Heart right ventricle (tissue), 16 donors: ENCODE measurements around the gene RPL18A. TPM values are rescaled to one million over a fixed set of nuclear protein-coding genes. Genes with fewer than 3 reads are reported as not detected.

Experiments used
- ATAC-seq, 8 donors: fragments of 200-7000 bp; cut with Tn5 transposase; one replicate each; pipeline ENCODE4 v1.9.1; 2020; ENCODE audit warnings: mild to moderate bottlenecking in 8 of 8, moderate library complexity in 8 of 8, moderate number of reproducible peaks in 1 of 8
- DNase-seq, 2 donors: peaks; one replicate each; pipeline ENCODE4 v3.0.0-alpha.2; 2020
- H3K27ac ChIP-seq, 10 donors: fragments of 200-600 bp; sonication (generic) in 2 of 10; one replicate each; pipeline versions ENCODE4 v1.5.0 to v1.8.0; 2020 to 2022; ENCODE audit warnings: mild to moderate bottlenecking in 3 of 10
- H3K27me3 ChIP-seq, 7 donors: fragments of 200-600 bp; one replicate each; pipeline ENCODE4 v1.8.0; 2021 to 2022; ENCODE audit warnings: mild to moderate bottlenecking in 2 of 7
- H3K36me3 ChIP-seq, 9 donors: fragments of 200-600 bp; sonication (generic) in 1 of 9; one replicate each; pipeline versions ENCODE4 v1.5.0 to v1.8.0; 2020 to 2022; ENCODE audit warnings: mild to moderate bottlenecking in 2 of 9
- H3K4me1 ChIP-seq, 9 donors: fragments of 200-600 bp; sonication (generic) in 1 of 9; one replicate each; pipeline versions ENCODE4 v1.5.0 to v1.8.0; 2020 to 2022; ENCODE audit warnings: mild to moderate bottlenecking in 4 of 9
- H3K4me3 ChIP-seq, 10 donors: fragments of 200-600 bp; sonication (generic) in 2 of 10; one replicate each; pipeline versions ENCODE4 v1.5.0 to v1.8.0; 2020 to 2022; ENCODE audit warnings: mild to moderate bottlenecking in 7 of 10, moderate library complexity in 2 of 10
- H3K9me3 ChIP-seq, 11 donors: fragments of 200-600 bp in 10 of 11; sonication (generic) in 2 of 11; one replicate each; pipeline versions ENCODE4 v1.5.0 to v1.8.0; 2013 to 2022; ENCODE audit warnings: mild to moderate bottlenecking in 2 of 11, control low read depth in 1 of 11, moderate library complexity in 1 of 11
- WGBS, 2 donors: extraction: QIAGEN DNeasy Blood & Tissue Kit; methylation state at CpG; one replicate each; pipeline ENCODE4 v1.1.7; 2013; ENCODE audit warnings: inconsistent platforms in 1 of 2; 5-methylcytosine and 5-hydroxymethylcytosine counted together
- intact Hi-C, 10 donors: fragments of 100-400 bp; cut with DNase I; formaldehyde crosslinking; loops; one replicate each; pipeline versions ENCODE4 v1.11.1 to v1.14.2; 2022
- polyA plus RNA-seq, 2 donors: library from polyadenylated mRNA; stranded (reverse); fragments of 200-250 nt; gene quantifications; one replicate each; pipeline ENCODE4 v1.2.3, GENCODE V29; 2013
- total RNA-seq, 10 donors: library from RNA; stranded (reverse); fragmentation: NEBNext Ultra II Directional in 3 of 10; extraction: Animal tissue kit (Norgen Biotek cat#: 25700) in 3 of 10; gene quantifications; one replicate each; pipeline versions ENCODE4 v1.2.1 to v1.2.4, GENCODE V29; 2021 to 2023
- TF ChIP-seq, protein P1 (sequence below), 9 donors: fragments of 200-600 bp; sonication (generic) in 2 of 9; IDR thresholded peaks; one replicate each; pipeline versions ENCODE4 v1.5.0 to v1.8.0; 2021 to 2022; ENCODE audit warnings: antibody characterized with exemption in 9 of 9, mild to moderate bottlenecking in 5 of 9, moderate library complexity in 1 of 9
- donor health status: Arrhythmogenic right ventricular cardiomyopathy.
- donor health status: ischemic (EF 13 %, LVEDD 7.1; RV severe dilation, severe dysfunction).
- donor health status: healthy with polysubstance abuse.
- donor health status: DM: no; HTN: yes; CAD: no.
- donor health status: DM: no; HTN: no; CAD: no.
- donor health status: ischemic (EF 25% LVEDD 6.9; RV normal size, moderate dysfunction).
- donor health status: ischemic (EF 25% LVEDD 5.7; RV mildly dilated, moderate dysfunction).
- donor health status: healthy.
- donor health status: DM: yes; HTN: yes; CAD: no.
- donor health status: Ischemic cardiomyopathy.
- donor health status: ischemic (EF 35%, LVEDD 5.7; RV mildly dilated, moderate dysfunction).
- donor health status: nonischemic (EF 11% LVEDD 7.7; RV severe dilation, severe dysfunction).
- donor health status: DM: yes; HTN: yes; CAD: no.
- donor health status: PGD.
- donor health status: ischemic (EF 29% LVEDD 5.4; RV normal size, mild dysfunction).
- donor health status: nonischemic (EF 23%, LVEDD 6.1; RV moderate dilation, normal function).

RPL18A gene
- total and polyA plus RNA-seq, 12 donors: 623 to 2,570 (median 686) TPM

DNA sequence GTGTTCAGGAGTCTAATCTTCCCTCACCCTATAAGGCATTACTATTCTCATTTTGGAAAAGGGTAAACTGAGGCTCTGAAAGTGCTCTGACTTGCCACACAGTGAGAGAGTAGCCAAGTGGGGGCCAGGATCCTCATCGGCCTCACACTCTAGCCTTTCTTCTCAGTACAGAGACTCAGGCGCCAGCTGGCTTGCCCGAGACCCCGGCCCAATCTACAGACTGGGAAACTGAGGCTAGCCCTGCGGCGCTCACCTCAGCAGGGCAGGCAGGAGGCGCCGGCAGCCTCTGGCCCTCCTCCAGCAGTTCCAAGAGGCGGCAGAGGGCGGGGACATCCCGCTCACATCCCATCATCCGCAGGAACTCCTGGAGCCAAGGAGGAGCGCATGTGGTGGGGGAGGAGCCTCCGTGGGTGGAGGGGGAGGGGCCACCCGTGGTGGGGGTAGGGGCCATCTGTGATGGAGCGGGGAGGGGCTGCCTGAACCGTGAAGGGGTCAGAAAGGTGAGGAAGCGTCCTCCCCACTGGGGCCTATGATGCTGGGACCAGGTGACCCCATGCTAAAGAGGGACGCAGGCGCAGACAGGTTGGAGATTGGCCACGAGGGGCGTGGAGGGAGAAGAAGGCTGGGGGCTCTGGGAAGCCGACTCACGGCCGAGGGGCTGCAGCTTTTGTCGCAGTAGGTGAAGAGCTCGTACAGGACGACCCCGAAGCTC is 29.7 kb upstream of the RPL18A start:
- peak overlapping the region in 5 of 10 donors; percentile 5 to 18 (median 12) for H3K4me3 ChIP-seq
- ATAC-seq: peak in 7 of 8 donors; percentile 30 to 76 (median 59)
- DNase-seq: no peak

DNA sequence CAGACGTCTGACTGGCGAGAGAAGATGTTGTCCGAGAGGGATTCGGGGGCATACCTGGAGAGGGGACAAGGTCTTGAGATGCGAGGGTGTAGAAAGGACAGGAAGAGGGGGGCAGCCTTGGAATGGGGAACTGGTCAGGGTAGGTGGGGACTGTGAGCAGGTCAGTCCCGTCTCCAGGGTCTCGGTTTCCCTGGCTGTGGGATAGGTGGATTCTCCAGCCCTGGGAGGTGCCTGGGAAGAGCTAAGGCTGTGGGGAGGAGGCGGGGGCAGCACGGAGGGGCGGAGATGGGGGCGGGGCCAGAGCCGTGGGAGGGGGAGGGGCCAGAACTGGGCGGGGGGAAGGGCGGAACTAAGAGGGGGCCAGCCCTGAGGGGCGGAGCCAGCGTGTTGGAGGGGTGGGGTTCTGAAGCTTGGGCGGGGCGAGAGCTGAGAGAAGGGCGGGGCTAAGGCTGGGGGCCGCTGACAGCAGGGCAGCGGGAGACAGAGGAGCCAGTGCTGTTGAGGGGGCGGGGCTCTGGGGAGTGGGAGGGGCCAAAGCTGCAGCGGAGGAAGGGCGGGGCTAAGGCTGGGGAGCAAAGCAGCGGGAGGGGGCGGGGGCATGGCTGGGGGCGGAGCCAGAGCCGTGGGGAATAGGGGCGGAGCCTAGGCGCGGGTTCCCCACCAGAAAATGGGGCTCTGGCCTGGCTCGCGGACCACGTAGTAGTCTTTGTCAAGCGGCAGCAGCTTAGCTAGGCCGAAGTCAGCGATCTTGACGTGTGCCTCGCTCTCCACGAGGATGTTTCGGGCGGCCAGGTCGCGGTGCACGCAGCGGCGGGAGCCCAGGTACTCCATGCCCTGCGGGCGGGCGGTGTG is 28.9 kb upstream of the RPL18A start:
- intact Hi-C loops: no loop called here
- H3K9me3 ChIP-seq: no peaks in the 10 kb centered on the region
- DNase-seq (peak; percentile 39 to 57), ATAC-seq (peak; percentile 34 to 84 (median 70))
- peaks cover 0 to 5% (median 0%) of the 10 kb centered on the region in 9 donors for H3K4me1 ChIP-seq
- H3K36me3 ChIP-seq: peaks cover 0 to 82% (median 0%) of the 10 kb centered on the region in 9 donors
- peaks cover 0 to 43% (median 22%) of the 10 kb centered on the region in 7 donors for H3K27me3 ChIP-seq
- H3K4me3 ChIP-seq: peak overlapping the region in 5 of 10 donors; percentile 5 to 18 (median 12)
- no peak overlapping the region for H3K27ac ChIP-seq
- TF ChIP-seq, protein P1, sequence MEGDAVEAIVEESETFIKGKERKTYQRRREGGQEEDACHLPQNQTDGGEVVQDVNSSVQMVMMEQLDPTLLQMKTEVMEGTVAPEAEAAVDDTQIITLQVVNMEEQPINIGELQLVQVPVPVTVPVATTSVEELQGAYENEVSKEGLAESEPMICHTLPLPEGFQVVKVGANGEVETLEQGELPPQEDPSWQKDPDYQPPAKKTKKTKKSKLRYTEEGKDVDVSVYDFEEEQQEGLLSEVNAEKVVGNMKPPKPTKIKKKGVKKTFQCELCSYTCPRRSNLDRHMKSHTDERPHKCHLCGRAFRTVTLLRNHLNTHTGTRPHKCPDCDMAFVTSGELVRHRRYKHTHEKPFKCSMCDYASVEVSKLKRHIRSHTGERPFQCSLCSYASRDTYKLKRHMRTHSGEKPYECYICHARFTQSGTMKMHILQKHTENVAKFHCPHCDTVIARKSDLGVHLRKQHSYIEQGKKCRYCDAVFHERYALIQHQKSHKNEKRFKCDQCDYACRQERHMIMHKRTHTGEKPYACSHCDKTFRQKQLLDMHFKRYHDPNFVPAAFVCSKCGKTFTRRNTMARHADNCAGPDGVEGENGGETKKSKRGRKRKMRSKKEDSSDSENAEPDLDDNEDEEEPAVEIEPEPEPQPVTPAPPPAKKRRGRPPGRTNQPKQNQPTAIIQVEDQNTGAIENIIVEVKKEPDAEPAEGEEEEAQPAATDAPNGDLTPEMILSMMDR (IDR thresholded peaks at IDR 0.05): no peak
- WGBS, 2 donors: 11 to 29% methylated on average over 49 to 50 of the region's 50 CpGs

More for the DNA sequence above, 29.7 kb upstream of the RPL18A start:
- TF ChIP-seq, protein P1 (IDR thresholded peaks at IDR 0.05): peak in 3 of 9 donors; percentile 5 to 19 (median 10)
- Histone ChIP-seq H3K27me3 (peaks cover 0 to 43% (median 22%) of the 10 kb centered on the region in 7 donors), H3K4me1 (peaks cover 0 to 5% (median 0%) of the 10 kb centered on the region in 9 donors), H3K36me3 (peaks cover 0 to 80% (median 0%) of the 10 kb centered on the region in 9 donors), H3K27ac (no peak overlapping the region), H3K9me3 (no peaks in the 10 kb centered on the region)
- WGBS, 2 donors: 12 to 17% methylated on average over 29 of the region's 29 CpGs
- intact Hi-C loops: no loop called here

DNA sequence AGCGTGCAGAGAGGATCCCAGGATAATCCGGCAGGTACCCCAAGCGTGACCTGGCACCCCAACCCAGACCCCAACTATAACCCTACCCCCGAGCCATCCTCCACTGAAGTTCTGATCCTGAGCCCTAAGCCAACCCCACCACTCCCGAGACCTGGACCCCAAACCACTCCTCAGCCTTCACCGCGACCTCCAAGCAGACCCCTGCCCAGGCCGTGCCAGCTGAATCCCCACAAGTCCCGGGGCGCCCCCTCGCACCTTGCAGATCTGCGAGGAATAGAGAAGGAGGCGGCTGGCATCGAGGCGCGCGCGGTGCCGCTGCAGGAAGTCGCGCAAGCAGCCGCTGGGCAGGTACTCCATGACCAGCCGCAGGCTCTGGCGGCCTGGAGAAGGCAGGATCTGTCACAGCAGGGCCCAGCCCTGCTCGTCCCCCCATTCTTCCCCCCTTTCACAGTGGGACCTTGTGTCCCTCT is 28.3 kb upstream of the RPL18A start:
- WGBS, 2 donors: 30 to 54% methylated on average over 25 of the region's 25 CpGs
- H3K9me3 ChIP-seq: no peaks in the 10 kb centered on the region

More for the DNA sequence above, 28.3 kb upstream of the RPL18A start:
- Histone ChIP-seq H3K4me1 (peaks cover 0 to 5% (median 0%) of the 10 kb centered on the region in 9 donors), H3K4me3 (peak overlapping the region in 1 of 10 donors; percentile 13), H3K36me3 (peaks cover 0 to 84% (median 0%) of the 10 kb centered on the region in 9 donors), H3K27ac (no peak overlapping the region), H3K27me3 (peaks cover 0 to 43% (median 22%) of the 10 kb centered on the region in 7 donors)
- intact Hi-C loops: no loop called here
- ATAC-seq (no peak), DNase-seq (no peak)
- TF ChIP-seq, protein P1 (IDR thresholded peaks at IDR 0.05): no peak
